KBM-7 (cell line): Measurements from ENCODE around the gene STX16.

Experiments used
- DNase-seq: peaks from one replicate; pipeline ENCODE4 v3.0.0-alpha.2; 2015
- in situ Hi-C: fragments of 300-500 bp; cut with MboI; formaldehyde crosslinking; loops from 2 replicates; pipeline ENCODE4 v1.14.3; 2020; ENCODE audit warnings: low sequenced_read_pairs, low pct_unique_long_range_greater_than_20kb, mixed read lengths

STX16 gene

GRCh38 chr20:58702859-58703648 is 52.0 kb downstream of the STX16 start:
- DNase-seq: no peak
- in situ Hi-C loops: no loop called here

GRCh38 chr20:58703765-58704371 is 52.8 kb downstream of the STX16 start:
- in situ Hi-C loops: no loop called here
- no peak for DNase-seq

GRCh38 chr20:58705208-58705926 is 54.3 kb downstream of the STX16 start:
- in situ Hi-C loops: no loop called here
- no peak for DNase-seq

GRCh38 chr20:58706150-58706892 is 55.2 kb downstream of the STX16 start:
- in situ Hi-C loops: no loop called here
- DNase-seq: no peak

GRCh38 chr20:58706975-58707681 is 56.0 kb downstream of the STX16 start:
- in situ Hi-C loops: no loop called here

GRCh38 chr20:58707770-58708169 is 56.7 kb downstream of the STX16 start:
- DNase-seq: no peak
- in situ Hi-C loops: no loop called here

More at GRCh38 chr20:58706975-58707681, 56.0 kb downstream of the STX16 start:
- DNase-seq: no peak

- in situ Hi-C loops: no loop called here
- no peak for DNase-seq
These were observed 57.3 kb downstream of the STX16 start for GRCh38 chr20:58708246-58708931.

- no peak for DNase-seq
- in situ Hi-C loops: no loop called here
These were observed 58.1 kb downstream of the STX16 start for GRCh38 chr20:58709013-58709702.

GRCh38 chr20:58709703-58710039 is 58.6 kb downstream of the STX16 start:
- DNase-seq: no peak
- in situ Hi-C loops: no loop called here

GRCh38 chr20:58710481-58711265 is 59.6 kb downstream of the STX16 start:
- in situ Hi-C loops: no loop called here
- DNase-seq: no peak

- in situ Hi-C loops: no loop called here
- no peak for DNase-seq
These were observed 60.4 kb downstream of the STX16 start for GRCh38 chr20:58711266-58712051.

- in situ Hi-C loops: no loop called here
- no peak for DNase-seq
These were observed 61.2 kb downstream of the STX16 start for GRCh38 chr20:58712151-58712791.

GRCh38 chr20:58712806-58713731 is 62.0 kb downstream of the STX16 start:
- in situ Hi-C loops: no loop called here
- no peak for DNase-seq

- no peak for DNase-seq
- in situ Hi-C loops: no loop called here
These were observed 62.8 kb downstream of the STX16 start for GRCh38 chr20:58713801-58714339.
